OCI-LY1 (cell line): ENCODE measurements around the gene NR1H3.

ENCODE experiments used
- H2AFZ ChIP-seq: fragments of 200-600 bp; sonication (generic), shearing (Covaris generic); 2 replicates; pipeline ENCODE4 v1.6.0; 2014; ENCODE audit warnings: antibody characterized with exemption, mild to moderate bottlenecking, low read length
- H3F3A ChIP-seq: fragments of 200-600 bp; sonication (generic), shearing (Covaris generic); 2 replicates; pipeline ENCODE4 v1.6.0; 2014; ENCODE audit warnings: mild to moderate bottlenecking, antibody characterized with exemption, low read length, moderate library complexity; ENCODE audit not compliant: insufficient read depth
- H3K27ac ChIP-seq: fragments of 200-600 bp; sonication (generic); 2 replicates; pipeline ENCODE4 v1.5.1; 2014; ENCODE audit warnings: low read length, mixed run types, mild to moderate bottlenecking, low read depth; ENCODE audit not compliant: poor library complexity, severe bottlenecking
- H3K27me3 ChIP-seq: fragments of 200-600 bp; sonication (generic); 2 replicates; pipeline ENCODE4 v1.6.0; 2014; ENCODE audit warnings: antibody characterized with exemption, mild to moderate bottlenecking, low read length, moderate library complexity; ENCODE audit not compliant: insufficient read depth
- H3K36me3 ChIP-seq: fragments of 200-600 bp; sonication (generic); 2 replicates; pipeline ENCODE4 v1.6.1; 2014; ENCODE audit warnings: mild to moderate bottlenecking, antibody characterized with exemption, low read length, moderate library complexity, mixed read lengths; ENCODE audit not compliant: insufficient read depth
- H3K4me1 ChIP-seq: fragments of 200-600 bp; sonication (generic); 2 replicates; pipeline ENCODE4 v1.5.1; 2014; ENCODE audit warnings: mild to moderate bottlenecking, low read length, moderate library complexity; ENCODE audit not compliant: insufficient read depth, severe bottlenecking
- H3K4me2 ChIP-seq: fragments of 200-600 bp; sonication (generic), shearing (Covaris generic); 2 replicates; pipeline ENCODE4 v1.6.1; 2014; ENCODE audit warnings: low read length
- H3K4me3 ChIP-seq: fragments of 200-600 bp; sonication (generic); 2 replicates; pipeline ENCODE4 v1.5.1; 2014; ENCODE audit warnings: low read length, low read depth, mild to moderate bottlenecking, mixed read lengths; ENCODE audit not compliant: poor library complexity, severe bottlenecking
- H3K79me2 ChIP-seq: fragments of 200-600 bp; shearing (Covaris generic); 2 replicates; pipeline ENCODE4 v1.6.1; 2016; ENCODE audit warnings: mixed run types, low read length, mixed read lengths; ENCODE audit not compliant: insufficient read depth
- H3K9ac ChIP-seq: fragments of 200-600 bp; sonication (generic), shearing (Covaris generic); 2 replicates; pipeline ENCODE4 v1.6.1; 2014; ENCODE audit warnings: mild to moderate bottlenecking, low read length, mixed read lengths
- H3K9me2 ChIP-seq: fragments of 200-600 bp; sonication (generic), shearing (Covaris generic); 2 replicates; pipeline ENCODE4 v1.6.1; 2014; ENCODE audit warnings: low read depth, mild to moderate bottlenecking, low read length, mixed read lengths
- H3K9me3 ChIP-seq: fragments of 200-600 bp; shearing (Covaris generic); 2 replicates; pipeline ENCODE4 v1.6.1; 2014; ENCODE audit warnings: low read length, mixed read lengths
- H4K20me1 ChIP-seq: fragments of 200-600 bp; sonication (generic), shearing (Covaris generic); 2 replicates; pipeline ENCODE4 v1.6.0; 2016; ENCODE audit warnings: mild to moderate bottlenecking, low read length; ENCODE audit not compliant: insufficient read depth
- EZH2 ChIP-seq: fragments of 200-600 bp; sonication (generic), shearing (Covaris generic); IDR thresholded peaks from 2 replicates; pipeline ENCODE4 v1.8.0; 2017; ENCODE audit warnings: borderline replicate concordance, mixed run types, mild to moderate bottlenecking, antibody characterized with exemption, low read length, moderate library complexity, mixed read lengths
- TF ChIP-seq, protein P1 (sequence below): fragments of 200-600 bp; sonication (generic), shearing (Covaris generic); IDR thresholded peaks from 2 replicates; pipeline ENCODE4 v1.5.1; 2017; ENCODE audit warnings: mild to moderate bottlenecking, antibody characterized with exemption, low read length, moderate library complexity, mixed read lengths

The NR1H3 gene

GRCh38 chr11:47274495-47275235 is 16.9 kb downstream of the NR1H3 start:
- H3K79me2 ChIP-seq: peaks cover 25% of the 10 kb centered on the region
- no peaks in the 10 kb centered on the region for H3K9me2 ChIP-seq
- no peak for TF ChIP-seq EZH2
- TF ChIP-seq, protein P1, sequence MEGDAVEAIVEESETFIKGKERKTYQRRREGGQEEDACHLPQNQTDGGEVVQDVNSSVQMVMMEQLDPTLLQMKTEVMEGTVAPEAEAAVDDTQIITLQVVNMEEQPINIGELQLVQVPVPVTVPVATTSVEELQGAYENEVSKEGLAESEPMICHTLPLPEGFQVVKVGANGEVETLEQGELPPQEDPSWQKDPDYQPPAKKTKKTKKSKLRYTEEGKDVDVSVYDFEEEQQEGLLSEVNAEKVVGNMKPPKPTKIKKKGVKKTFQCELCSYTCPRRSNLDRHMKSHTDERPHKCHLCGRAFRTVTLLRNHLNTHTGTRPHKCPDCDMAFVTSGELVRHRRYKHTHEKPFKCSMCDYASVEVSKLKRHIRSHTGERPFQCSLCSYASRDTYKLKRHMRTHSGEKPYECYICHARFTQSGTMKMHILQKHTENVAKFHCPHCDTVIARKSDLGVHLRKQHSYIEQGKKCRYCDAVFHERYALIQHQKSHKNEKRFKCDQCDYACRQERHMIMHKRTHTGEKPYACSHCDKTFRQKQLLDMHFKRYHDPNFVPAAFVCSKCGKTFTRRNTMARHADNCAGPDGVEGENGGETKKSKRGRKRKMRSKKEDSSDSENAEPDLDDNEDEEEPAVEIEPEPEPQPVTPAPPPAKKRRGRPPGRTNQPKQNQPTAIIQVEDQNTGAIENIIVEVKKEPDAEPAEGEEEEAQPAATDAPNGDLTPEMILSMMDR: no peak
- no peak overlapping the region for H3K27ac ChIP-seq
- H3K9ac ChIP-seq: no peak overlapping the region
- peaks cover 53% of the 10 kb centered on the region for H3K36me3 ChIP-seq
- H3K4me2 ChIP-seq: no peak overlapping the region
- H3F3A ChIP-seq: no peaks in the 10 kb centered on the region
- no peaks in the 10 kb centered on the region for H3K9me3 ChIP-seq
- no peak overlapping the region for H3K4me3 ChIP-seq
- no peaks in the 10 kb centered on the region for H4K20me1 ChIP-seq
- no peaks in the 10 kb centered on the region for H3K27me3 ChIP-seq
- H2AFZ ChIP-seq: no peak overlapping the region
- peaks cover 25% of the 10 kb centered on the region for H3K4me1 ChIP-seq

- no peak overlapping the region for H3K4me2 ChIP-seq
- H3K9me2 ChIP-seq: no peaks in the 10 kb centered on the region
- H3K36me3 ChIP-seq: peaks cover 70% of the 10 kb centered on the region
- peaks cover 10% of the 10 kb centered on the region for H3K79me2 ChIP-seq
- no peaks in the 10 kb centered on the region for H4K20me1 ChIP-seq
- H3F3A ChIP-seq: no peaks in the 10 kb centered on the region
- H3K4me3 ChIP-seq: no peak overlapping the region
- H3K27me3 ChIP-seq: no peaks in the 10 kb centered on the region
- no peaks in the 10 kb centered on the region for H3K9me3 ChIP-seq
- peaks cover 10% of the 10 kb centered on the region for H3K4me1 ChIP-seq
- H3K27ac ChIP-seq: no peak overlapping the region
- no peak overlapping the region for H3K9ac ChIP-seq
- H2AFZ ChIP-seq: no peak overlapping the region
- TF ChIP-seq, protein P1: no peak
- no peak for TF ChIP-seq EZH2
These were observed 19.1 kb downstream of the NR1H3 start for GRCh38 chr11:47276923-47277322.

DNA sequence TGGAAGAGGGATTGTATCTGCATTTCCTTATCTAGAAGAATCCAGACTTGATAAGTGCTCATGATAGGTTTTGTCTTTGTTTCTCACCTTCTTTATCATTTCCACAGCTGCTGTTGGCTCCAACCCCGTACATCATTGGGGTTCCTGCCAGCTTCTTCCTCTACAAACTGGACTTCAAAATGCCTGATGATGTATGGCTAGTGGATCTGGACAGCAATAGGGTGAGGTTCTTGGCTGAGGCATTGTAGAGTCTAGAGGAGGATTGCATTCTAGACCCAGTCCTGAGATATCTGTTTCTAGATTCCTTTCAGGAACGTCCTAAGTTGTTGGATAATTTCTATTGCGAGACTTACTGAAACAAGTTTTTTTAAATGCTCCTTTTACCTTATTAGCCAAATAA is 20.3 kb downstream of the NR1H3 start:
- Histone ChIP-seq H3K27ac (no peak overlapping the region), H3K4me1 (no peaks in the 10 kb centered on the region), H2AFZ (no peak overlapping the region), H3K36me3 (peaks cover 79% of the 10 kb centered on the region), H3K9ac (no peak overlapping the region), H3K4me3 (no peak overlapping the region), H3K79me2 (no peaks in the 10 kb centered on the region), H3K4me2 (no peak overlapping the region), H4K20me1 (no peaks in the 10 kb centered on the region), H3K9me3 (no peaks in the 10 kb centered on the region), H3K9me2 (no peaks in the 10 kb centered on the region), H3K27me3 (no peaks in the 10 kb centered on the region), H3F3A (no peaks in the 10 kb centered on the region)
- TF ChIP-seq, protein P1: no peak
- TF ChIP-seq EZH2: no peak
